Psoas muscle (tissue), 8 donors: Measurements from ENCODE around the gene GTPBP3. TPM values are rescaled to one million over a fixed set of nuclear protein-coding genes. Genes with fewer than 3 reads are reported as not detected.

ENCODE experiments used
- ATAC-seq, 4 donors: fragments of 200-7000 bp; cut with Tn5 transposase; one replicate each; pipeline ENCODE4 v1.9.1; 2020; ENCODE audit warnings: moderate library complexity in 3 of 4, mild to moderate bottlenecking in 2 of 4
- DNase-seq, 2 donors: peaks; one replicate each; pipeline ENCODE4 v3.0.0-alpha.2; 2020
- H3K27ac ChIP-seq: fragments of 200-600 bp; one replicate; pipeline ENCODE4 v1.8.0; 2022
- H3K27me3 ChIP-seq, 3 donors: fragments of 200-600 bp in 1 of 3; one replicate each; pipeline versions ENCODE4 v1.6.1 to v1.8.0; 2013 to 2022; ENCODE audit warnings: low read length in 2 of 3, mild to moderate bottlenecking in 2 of 3, moderate library complexity in 1 of 3; ENCODE audit not compliant: insufficient read depth in 3 of 3
- H3K36me3 ChIP-seq, 2 donors: fragments of 200-600 bp in 1 of 2; one replicate each; pipeline versions ENCODE4 v1.6.1 to v1.8.0; 2013 to 2022; ENCODE audit warnings: low read depth in 1 of 2, mild to moderate bottlenecking in 1 of 2, moderate library complexity in 1 of 2; ENCODE audit not compliant: insufficient read depth in 1 of 2
- H3K4me1 ChIP-seq: fragments of 200-600 bp; one replicate; pipeline ENCODE4 v1.8.0; 2022
- H3K4me3 ChIP-seq: fragments of 200-600 bp; one replicate; pipeline ENCODE4 v1.8.0; 2022; ENCODE audit warnings: mild to moderate bottlenecking
- H3K9me3 ChIP-seq: fragments of 200-600 bp; one replicate; pipeline ENCODE4 v1.8.0; 2022
- WGBS, 3 donors: extraction: QIAGEN DNeasy Blood & Tissue Kit; methylation state at CpG; one replicate each; pipeline versions ENCODE4 v1.1.6 to v1.1.7; 2013; 5-methylcytosine and 5-hydroxymethylcytosine counted together
- intact Hi-C, 2 donors: fragments of 100-400 bp; cut with DNase I; formaldehyde crosslinking; loops; one replicate each; pipeline versions ENCODE4 v1.11.0 to v1.14.2; 2022
- polyA plus RNA-seq, 3 donors: library from polyadenylated mRNA; stranded (reverse); fragments of 200-250 nt; gene quantifications; one replicate each; pipeline ENCODE4 v1.2.3, GENCODE V29; 2013
- total RNA-seq, 4 donors: library from RNA; stranded (reverse); fragmentation: NEBNext Ultra II Directional in 2 of 4; extraction: Animal tissue kit (Norgen Biotek cat#: 25700) in 2 of 4; gene quantifications; one replicate each; pipeline versions ENCODE4 v1.2.1 to v1.2.4, GENCODE V29; 2021 to 2023
- TF ChIP-seq, protein P1 (sequence below): fragments of 200-600 bp; IDR thresholded peaks from one replicate; pipeline ENCODE4 v1.8.0; 2022; ENCODE audit warnings: antibody characterized with exemption
- donor health status: healthy with polysubstance abuse.
- donor health status: DM: no; HTN: no; CAD: no; lungs with moderate emphysema.
- donor health status: Bipolar disorder and iron deficiency.
- donor health status: healthy.
- donor health status: DM: yes; HTN: yes; CAD: no.
- donor health status: DM: no; HTN: no; CAD: no.
- donor health status: DM: no; HTN: no; CAD: no.
- donor health status: DM: yes; HTN: yes; CAD: no.

Gene GTPBP3
- total and polyA plus RNA-seq, 7 donors: 6.2 to 16.5 (median 10.1) TPM

DNA sequence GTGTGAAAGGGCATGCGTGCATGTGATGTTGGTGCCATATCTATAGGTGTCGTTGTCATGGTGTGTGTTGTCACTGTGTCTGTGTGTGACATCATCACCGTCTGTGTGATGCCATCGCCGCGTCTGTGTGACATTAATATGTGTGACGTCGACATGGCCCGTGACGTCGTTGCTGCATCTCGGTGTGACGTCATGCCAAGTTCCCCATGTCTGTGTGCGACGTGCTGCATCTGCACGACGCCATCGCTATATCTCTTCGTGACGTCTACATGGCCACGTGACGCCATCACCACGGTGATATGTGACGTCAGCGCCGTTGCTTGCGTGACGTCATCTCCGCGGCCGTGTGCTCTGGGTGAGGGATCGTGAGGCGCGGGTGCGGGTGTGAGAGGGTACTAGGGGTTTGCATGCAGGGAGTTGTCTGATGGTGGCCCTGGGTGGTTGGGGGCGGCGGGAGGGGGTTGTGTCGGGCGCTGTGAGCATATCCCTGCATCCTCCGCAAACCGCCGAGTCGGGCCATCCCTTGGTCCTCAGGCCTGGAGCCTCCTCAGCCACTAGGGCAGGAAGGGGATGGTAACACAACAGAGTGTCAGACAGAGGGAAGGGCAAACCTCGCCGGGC, 14.6 kb downstream of the GTPBP3 start:
- Histone ChIP-seq H3K27me3 (no peaks in the 10 kb centered on the region), H3K9me3 (no peaks in the 10 kb centered on the region), H3K36me3 (no peaks in the 10 kb centered on the region), H3K4me1 (peaks cover 19% of the 10 kb centered on the region), H3K4me3 (no peak overlapping the region), H3K27ac (no peak overlapping the region)
- intact Hi-C loops: no loop called here
- TF ChIP-seq, protein P1, sequence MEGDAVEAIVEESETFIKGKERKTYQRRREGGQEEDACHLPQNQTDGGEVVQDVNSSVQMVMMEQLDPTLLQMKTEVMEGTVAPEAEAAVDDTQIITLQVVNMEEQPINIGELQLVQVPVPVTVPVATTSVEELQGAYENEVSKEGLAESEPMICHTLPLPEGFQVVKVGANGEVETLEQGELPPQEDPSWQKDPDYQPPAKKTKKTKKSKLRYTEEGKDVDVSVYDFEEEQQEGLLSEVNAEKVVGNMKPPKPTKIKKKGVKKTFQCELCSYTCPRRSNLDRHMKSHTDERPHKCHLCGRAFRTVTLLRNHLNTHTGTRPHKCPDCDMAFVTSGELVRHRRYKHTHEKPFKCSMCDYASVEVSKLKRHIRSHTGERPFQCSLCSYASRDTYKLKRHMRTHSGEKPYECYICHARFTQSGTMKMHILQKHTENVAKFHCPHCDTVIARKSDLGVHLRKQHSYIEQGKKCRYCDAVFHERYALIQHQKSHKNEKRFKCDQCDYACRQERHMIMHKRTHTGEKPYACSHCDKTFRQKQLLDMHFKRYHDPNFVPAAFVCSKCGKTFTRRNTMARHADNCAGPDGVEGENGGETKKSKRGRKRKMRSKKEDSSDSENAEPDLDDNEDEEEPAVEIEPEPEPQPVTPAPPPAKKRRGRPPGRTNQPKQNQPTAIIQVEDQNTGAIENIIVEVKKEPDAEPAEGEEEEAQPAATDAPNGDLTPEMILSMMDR: no peak
- DNase-seq (no peak), ATAC-seq (no peak)
- WGBS, 3 donors: 87 to 89% (median 88%) methylated on average over 45 of the region's 45 CpGs

DNA sequence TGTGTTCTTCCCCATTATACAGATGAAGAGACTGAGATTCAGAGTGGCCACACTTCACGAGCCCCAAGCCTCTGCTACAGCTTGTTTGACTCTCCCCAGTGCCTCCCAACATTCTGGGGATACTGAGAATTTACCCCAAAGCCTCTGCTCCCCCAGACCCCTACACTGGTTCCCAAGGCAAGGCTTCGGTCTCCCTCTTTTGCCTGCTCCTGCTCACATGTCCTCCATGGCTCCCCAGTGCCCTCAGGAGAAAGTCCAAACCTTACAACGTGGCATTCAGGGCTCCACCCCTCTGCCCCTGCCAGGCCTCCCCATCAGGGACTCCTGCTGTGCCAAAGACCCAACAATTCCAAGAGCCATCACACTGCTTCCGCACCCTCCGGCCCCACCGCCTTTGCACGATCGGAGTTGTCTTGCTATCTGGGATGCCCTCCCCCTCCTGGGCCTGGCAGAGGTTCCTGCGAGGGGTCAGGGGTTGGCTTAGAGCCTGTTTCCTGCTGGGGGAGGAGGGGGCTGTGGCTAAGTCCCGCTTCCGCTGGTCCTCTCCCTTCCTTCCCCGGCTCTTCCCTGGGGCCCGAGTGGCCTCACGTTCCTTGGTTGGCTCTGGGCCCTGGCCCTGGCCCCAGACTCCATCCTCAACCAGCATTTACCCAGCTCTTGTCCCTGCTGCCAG, 15.4 kb downstream of the GTPBP3 start:
- no peak overlapping the region for H3K4me3 ChIP-seq
- WGBS, 3 donors: 27 to 37% (median 30%) methylated on average over 11 to 14 of the region's 14 CpGs
- DNase-seq (no peak), ATAC-seq (no peak)
- H3K27me3 ChIP-seq: no peaks in the 10 kb centered on the region
- intact Hi-C loops: no loop called here
- H3K9me3 ChIP-seq: no peaks in the 10 kb centered on the region
- H3K4me1 ChIP-seq: peaks cover 11% of the 10 kb centered on the region
- TF ChIP-seq, protein P1: no peak
- no peak overlapping the region for H3K27ac ChIP-seq
- no peaks in the 10 kb centered on the region for H3K36me3 ChIP-seq

DNA sequence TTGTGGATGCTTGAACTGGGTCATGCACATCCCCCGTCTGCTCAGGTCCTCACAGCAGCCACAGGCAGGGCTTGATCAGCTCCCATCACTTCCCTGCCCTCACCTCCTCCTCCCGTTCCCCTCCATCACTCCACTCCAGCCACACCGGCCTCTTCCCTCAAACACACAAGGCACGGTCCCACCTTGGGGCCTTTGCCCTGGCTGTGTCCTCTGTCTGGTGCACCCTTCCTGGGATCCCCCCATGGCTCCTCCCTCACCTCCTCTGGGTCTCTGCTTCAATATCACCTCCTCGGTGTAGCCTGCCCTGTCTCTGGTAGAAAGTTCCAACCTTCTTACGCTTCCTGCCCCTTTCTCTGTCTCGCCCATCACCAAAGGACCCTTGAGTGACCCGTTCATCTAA, 16.0 kb downstream of the GTPBP3 start:
- Histone ChIP-seq H3K36me3 (no peaks in the 10 kb centered on the region), H3K27ac (no peak overlapping the region), H3K4me3 (no peak overlapping the region), H3K9me3 (no peaks in the 10 kb centered on the region), H3K27me3 (no peaks in the 10 kb centered on the region), H3K4me1 (peaks cover 4% of the 10 kb centered on the region)
- TF ChIP-seq, protein P1: no peak
- 72 to 79% (median 75%) methylated on average over 8 of the region's 8 CpGs for WGBS, 3 donors
- intact Hi-C loops: no loop called here
- no peak for DNase-seq
- no peak for ATAC-seq

DNA sequence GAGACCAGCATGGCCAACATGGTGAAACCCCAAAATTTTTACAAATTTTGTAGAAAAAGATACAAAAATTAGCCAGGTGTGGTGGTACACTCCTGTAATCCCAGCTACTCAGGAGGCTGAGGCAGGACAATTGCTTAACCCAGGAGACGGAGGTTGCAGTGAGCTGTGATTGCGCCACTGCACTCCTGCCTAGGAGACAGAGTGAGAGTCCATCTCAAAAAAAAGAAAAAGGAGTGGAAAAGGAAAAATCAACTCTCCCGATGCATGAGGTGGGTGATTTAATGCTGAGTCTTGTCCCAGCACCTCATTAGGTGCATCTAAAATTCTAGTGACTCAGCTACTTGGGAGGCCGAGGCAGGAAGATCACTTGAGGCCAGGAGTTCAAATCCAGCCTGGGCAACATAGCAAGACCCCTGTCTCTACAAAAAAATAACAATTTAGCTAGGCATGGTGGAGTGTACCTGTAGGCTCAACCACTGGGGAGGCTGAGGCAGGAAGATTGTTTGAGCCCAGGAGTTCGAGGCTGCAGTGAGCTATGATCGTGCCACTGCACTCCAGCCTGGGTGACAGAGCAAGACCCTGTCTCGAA, 19.8 kb downstream of the GTPBP3 start:
- H3K9me3 ChIP-seq: no peaks in the 10 kb centered on the region
- no peak overlapping the region for H3K4me3 ChIP-seq
- intact Hi-C loops: no loop called here
- H3K27me3 ChIP-seq: no peaks in the 10 kb centered on the region
- no peaks in the 10 kb centered on the region for H3K36me3 ChIP-seq
- DNase-seq: no peak
- TF ChIP-seq, protein P1: no peak
- no peaks in the 10 kb centered on the region for H3K4me1 ChIP-seq
- H3K27ac ChIP-seq: peak overlapping the region; percentile 46
- 80 to 87% (median 87%) methylated on average over 7 of the region's 7 CpGs for WGBS, 3 donors
- no peak for ATAC-seq
